Measurements from ENCODE around the gene MAD1L1.

MAD1L1 gene

GRCh38 chr7:2232766-2233520 is at the start of gene MAD1L1 (continued):
- TF ChIP-seq ZNF274 (IDR thresholded peaks at IDR 0.05; ENCODE audit: low read length) = no peak
- no peak for TF ChIP-seq ZNF274 (tag by site-specific recombination; IDR thresholded peaks at IDR 0.05; ENCODE audit: borderline replicate concordance)
- TF ChIP-seq ZNF510 (tag by site-specific recombination; IDR thresholded peaks at IDR 0.05; ENCODE audit: insufficient replicate concordance) = no peak
- TF ChIP-seq SCRT2 (tag by site-specific recombination; IDR thresholded peaks at IDR 0.05) = no peak
- TF ChIP-seq INSM2 (tag by site-specific recombination; IDR thresholded peaks at IDR 0.05) = no peak
- TF ChIP-seq ZFP69B (tag by site-specific recombination; IDR thresholded peaks at IDR 0.05) = peak; percentile 46; the same call in 1 of the 2 replicates
- TF ChIP-seq ZNF521 (tag by site-specific recombination; IDR thresholded peaks at IDR 0.05) = no peak
- TF ChIP-seq, protein P1, sequence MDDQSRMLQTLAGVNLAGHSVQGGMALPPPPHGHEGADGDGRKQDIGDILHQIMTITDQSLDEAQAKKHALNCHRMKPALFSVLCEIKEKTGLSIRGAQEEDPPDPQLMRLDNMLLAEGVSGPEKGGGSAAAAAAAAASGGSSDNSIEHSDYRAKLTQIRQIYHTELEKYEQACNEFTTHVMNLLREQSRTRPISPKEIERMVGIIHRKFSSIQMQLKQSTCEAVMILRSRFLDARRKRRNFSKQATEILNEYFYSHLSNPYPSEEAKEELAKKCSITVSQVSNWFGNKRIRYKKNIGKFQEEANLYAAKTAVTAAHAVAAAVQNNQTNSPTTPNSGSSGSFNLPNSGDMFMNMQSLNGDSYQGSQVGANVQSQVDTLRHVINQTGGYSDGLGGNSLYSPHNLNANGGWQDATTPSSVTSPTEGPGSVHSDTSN (CRISPR knock-in tag; IDR thresholded peaks at IDR 0.05) = no peak
- no peak for TF ChIP-seq KLF7 (tag by site-specific recombination; IDR thresholded peaks at IDR 0.05; ENCODE audit: borderline replicate concordance)
- no peak for TF ChIP-seq ZNF398 (tag by site-specific recombination; IDR thresholded peaks at IDR 0.05)
- no peak for TF ChIP-seq GLI4 (tag by site-specific recombination; IDR thresholded peaks at IDR 0.05)
- TF ChIP-seq ATF2 (tag by site-specific recombination; IDR thresholded peaks at IDR 0.05; ENCODE audit: low read depth) = no peak
- TF ChIP-seq TRIM28 (IDR thresholded peaks at IDR 0.05; ENCODE audit: borderline replicate concordance, low read length) = no peak
- TF ChIP-seq ZNF548 (tag by site-specific recombination; IDR thresholded peaks at IDR 0.05) = no peak
- TF ChIP-seq ZNF169 (tag by site-specific recombination; IDR thresholded peaks at IDR 0.05) = no peak
- TF ChIP-seq ZNF354C (tag by site-specific recombination; IDR thresholded peaks at IDR 0.05; ENCODE audit: borderline replicate concordance, low read depth) = no peak
- no peak for TF ChIP-seq FEZF1 (tag by site-specific recombination; IDR thresholded peaks at IDR 0.05)
- TF ChIP-seq, protein P2, sequence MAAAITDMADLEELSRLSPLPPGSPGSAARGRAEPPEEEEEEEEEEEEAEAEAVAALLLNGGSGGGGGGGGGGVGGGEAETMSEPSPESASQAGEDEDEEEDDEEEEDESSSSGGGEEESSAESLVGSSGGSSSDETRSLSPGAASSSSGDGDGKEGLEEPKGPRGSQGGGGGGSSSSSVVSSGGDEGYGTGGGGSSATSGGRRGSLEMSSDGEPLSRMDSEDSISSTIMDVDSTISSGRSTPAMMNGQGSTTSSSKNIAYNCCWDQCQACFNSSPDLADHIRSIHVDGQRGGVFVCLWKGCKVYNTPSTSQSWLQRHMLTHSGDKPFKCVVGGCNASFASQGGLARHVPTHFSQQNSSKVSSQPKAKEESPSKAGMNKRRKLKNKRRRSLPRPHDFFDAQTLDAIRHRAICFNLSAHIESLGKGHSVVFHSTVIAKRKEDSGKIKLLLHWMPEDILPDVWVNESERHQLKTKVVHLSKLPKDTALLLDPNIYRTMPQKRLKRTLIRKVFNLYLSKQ (tag by site-specific recombination; IDR thresholded peaks at IDR 0.05; ENCODE audit: borderline replicate concordance) = no peak
- TF ChIP-seq SP3 (tag by site-specific recombination; IDR thresholded peaks at IDR 0.05) = no peak
- TF ChIP-seq ZNF10 (tag by site-specific recombination; IDR thresholded peaks at IDR 0.05) = no peak
- TF ChIP-seq ZBTB48 (tag by site-specific recombination; IDR thresholded peaks at IDR 0.05) = peak; percentile 82
- no peak for TF ChIP-seq ZNF248 (tag by site-specific recombination; IDR thresholded peaks at IDR 0.05)
- TF ChIP-seq ZBTB7A (tag by site-specific recombination; IDR thresholded peaks at IDR 0.05; ENCODE audit: low read depth) = 0 out of 2 replicates have a peak, but pooled peaks have one; percentile 50
- TF ChIP-seq ZNF37A (tag by site-specific recombination; IDR thresholded peaks at IDR 0.05) = no peak
- TF ChIP-seq ZNF302 (tag by site-specific recombination; IDR thresholded peaks at IDR 0.05; ENCODE audit: low read depth) = no peak
- TF ChIP-seq IKZF3 (tag by site-specific recombination; IDR thresholded peaks at IDR 0.05) = peak; percentile 93
- TF ChIP-seq SALL2 (tag by site-specific recombination; IDR thresholded peaks at IDR 0.05; ENCODE audit: borderline replicate concordance) = no peak
- no peak for TF ChIP-seq BCL11B (tag by site-specific recombination; IDR thresholded peaks at IDR 0.05; ENCODE audit: low read depth)
- TF ChIP-seq SP2 (tag by site-specific recombination; IDR thresholded peaks at IDR 0.05) = peak; percentile 6; the same call in 1 of the 2 replicates
- no peak for TF ChIP-seq SCRT1 (tag by site-specific recombination; IDR thresholded peaks at IDR 0.05; ENCODE audit: borderline replicate concordance)
- TF ChIP-seq OSR2 (tag by site-specific recombination; IDR thresholded peaks at IDR 0.05) = no peak
- TF ChIP-seq ZNF529 (tag by site-specific recombination; IDR thresholded peaks at IDR 0.05; ENCODE audit: insufficient replicate concordance) = no peak
- no peak for TF ChIP-seq ZBTB21 (tag by site-specific recombination; IDR thresholded peaks at IDR 0.05)
- no peak for TF ChIP-seq ZNF843 (tag by site-specific recombination; IDR thresholded peaks at IDR 0.05)

Data from HEK293 (cell line).